GM23338 (cell line): Measurements from ENCODE around the gene CCDC122. TPM values are rescaled to one million over a fixed set of nuclear protein-coding genes. Genes with fewer than 3 reads are reported as not detected.

Experiments used
- ATAC-seq: fragments of 200-7000 bp; cut with Tn5 transposase; 3 replicates; pipeline ENCODE4 v1.9.1; 2020
- DNase-seq: peaks from one replicate; pipeline ENCODE4 v3.0.0-alpha.2; 2015; ENCODE audit warnings: low spot score
- H2AFZ ChIP-seq: fragments of 200-600 bp; sonication (generic); 2 replicates; pipeline ENCODE4 v1.8.0; 2016; ENCODE audit warnings: antibody characterized with exemption, mild to moderate bottlenecking, moderate library complexity
- H3F3A ChIP-seq: fragments of 200-600 bp; sonication (generic); replicated peaks from 2 replicates; pipeline ENCODE4 v1.8.0; 2017; ENCODE audit warnings: antibody characterized with exemption, mixed run types, low read depth
- H3K27ac ChIP-seq: fragments of 200-600 bp; sonication (generic); 2 replicates; pipeline ENCODE4 v1.6.1; 2016; ENCODE audit warnings: low read depth
- H3K27me3 ChIP-seq: fragments of 200-600 bp; sonication (generic); 2 replicates; pipeline ENCODE4 v1.8.0; 2016; ENCODE audit warnings: mild to moderate bottlenecking, mixed run types, moderate library complexity; ENCODE audit not compliant: insufficient read depth
- H3K36me3 ChIP-seq: fragments of 200-600 bp; sonication (generic); 2 replicates; pipeline ENCODE4 v1.8.0; 2016; ENCODE audit warnings: mild to moderate bottlenecking; ENCODE audit not compliant: insufficient read depth
- H3K4me1 ChIP-seq: fragments of 200-600 bp; sonication (generic); 2 replicates; pipeline ENCODE4 v1.8.0; 2016; ENCODE audit warnings: mild to moderate bottlenecking, moderate library complexity; ENCODE audit not compliant: insufficient read depth
- H3K4me2 ChIP-seq: fragments of 200-600 bp; sonication (generic); 2 replicates; pipeline ENCODE4 v1.7.1; 2017; ENCODE audit warnings: mixed run types
- H3K4me3 ChIP-seq: fragments of 200-600 bp; sonication (generic); 2 replicates; pipeline ENCODE4 v1.6.1; 2016; ENCODE audit warnings: mixed run types
- H3K79me2 ChIP-seq: fragments of 200-600 bp; sonication (generic); replicated peaks from 2 replicates; pipeline ENCODE4 v1.8.0; 2017; ENCODE audit warnings: mild to moderate bottlenecking; ENCODE audit not compliant: insufficient read depth
- H3K9me2 ChIP-seq: fragments of 200-600 bp; sonication (generic); 2 replicates; pipeline ENCODE4 v1.8.0; 2017; ENCODE audit not compliant: insufficient read depth
- H4K20me1 ChIP-seq: fragments of 200-600 bp; sonication (generic); replicated peaks from 2 replicates; pipeline ENCODE4 v1.8.0; 2017; ENCODE audit warnings: mild to moderate bottlenecking; ENCODE audit not compliant: insufficient read depth
- H3K27ac Mint-ChIP-seq: 2 replicates; pipeline ENCODE4 v1.8.0; 2020; ENCODE audit warnings: inconsistent platforms, mild to moderate bottlenecking, moderate library complexity, mixed read lengths
- H3K27me3 Mint-ChIP-seq: 3 replicates; pipeline ENCODE4 v1.8.0; 2022; ENCODE audit warnings: low read depth, mild to moderate bottlenecking, moderate library complexity, mixed read lengths, inconsistent platforms; ENCODE audit not compliant: insufficient read depth, poor library complexity
- H3K36me3 Mint-ChIP-seq: 3 replicates; pipeline ENCODE4 v1.8.0; 2021; ENCODE audit warnings: low read depth, mild to moderate bottlenecking, inconsistent platforms, moderate library complexity, mixed read lengths
- H3K4me1 Mint-ChIP-seq: 3 replicates; pipeline ENCODE4 v1.8.0; 2020; ENCODE audit warnings: mild to moderate bottlenecking, inconsistent platforms, mixed read lengths
- H3K4me3 Mint-ChIP-seq: 3 replicates; pipeline ENCODE4 v1.8.0; 2021; ENCODE audit warnings: moderate library complexity, mild to moderate bottlenecking, inconsistent platforms, mixed read lengths
- H3K9me3 Mint-ChIP-seq: 3 replicates; pipeline ENCODE4 v1.8.0; 2020; ENCODE audit warnings: moderate library complexity, mild to moderate bottlenecking, inconsistent platforms, mixed read lengths
- CREB1 ChIP-seq: fragments of 250-450 bp; sonication (Bioruptor Pico); IDR thresholded peaks from 2 replicates; pipeline ENCODE4 v1.5.0; 2020; ENCODE audit warnings: low read depth, mild to moderate bottlenecking, moderate library complexity
- ETS1 ChIP-seq: IDR thresholded peaks from 2 replicates; pipeline ENCODE4 v1.6.1; 2016; ENCODE audit warnings: antibody characterized with exemption
- EZH2 ChIP-seq: fragments of 200-600 bp; sonication (generic); IDR thresholded peaks from one replicate; pipeline ENCODE4 v1.8.0; 2017; ENCODE audit warnings: antibody characterized with exemption, mild to moderate bottlenecking, low read depth; ENCODE audit not compliant: unreplicated experiment
- JUNB ChIP-seq: IDR thresholded peaks from one replicate; pipeline ENCODE4 v1.6.1; 2016; ENCODE audit warnings: antibody characterized with exemption; ENCODE audit not compliant: unreplicated experiment
- STAT1 ChIP-seq: IDR thresholded peaks from one replicate; pipeline ENCODE4 v1.6.1; 2016; ENCODE audit warnings: antibody characterized with exemption; ENCODE audit not compliant: unreplicated experiment
- ZNF114 ChIP-seq: fragments of 250-450 bp; sonication (Bioruptor Pico); IDR thresholded peaks from 2 replicates; pipeline ENCODE4 v1.5.0; 2020; ENCODE audit warnings: mild to moderate bottlenecking, moderate library complexity
- polyA plus RNA-seq: library from polyadenylated mRNA; unstranded; fragments of >200 nt; fragmentation: Nextera tagmentation; extraction: Ambion mirVana; gene quantifications from 2 replicates; pipeline ENCODE4 v1.2.1, GENCODE V29; 2016
- total RNA-seq: library from RNA; depleted of rRNA; stranded (reverse); fragments of >200 nt; shearing (Covaris generic); gene quantifications from 2 replicates; pipeline ENCODE4 v1.2.3, GENCODE V29; 2014
- TF ChIP-seq, protein P1 (sequence below): fragments of 250-450 bp; sonication (Bioruptor Pico); IDR thresholded peaks from 2 replicates; pipeline ENCODE4 v1.5.0; 2020; ENCODE audit warnings: mild to moderate bottlenecking, moderate library complexity
- TF ChIP-seq, protein P2 (sequence below), 2 experiments: fragments of 200-600 bp in 1 of 2; sonication (generic) in 1 of 2; conservative IDR thresholded peaks; 2 replicates each; pipeline versions ENCODE4 v1.5.1 to v1.6.1; 2016 to 2017; ENCODE audit warnings: antibody characterized with exemption in 2 of 2, low read depth in 2 of 2, mild to moderate bottlenecking in 2 of 2, moderate library complexity in 1 of 2

CCDC122 gene
- total and polyA plus RNA-seq, 2 experiments from 2014 or later = 7.5 to 30.6 TPM

DNA sequence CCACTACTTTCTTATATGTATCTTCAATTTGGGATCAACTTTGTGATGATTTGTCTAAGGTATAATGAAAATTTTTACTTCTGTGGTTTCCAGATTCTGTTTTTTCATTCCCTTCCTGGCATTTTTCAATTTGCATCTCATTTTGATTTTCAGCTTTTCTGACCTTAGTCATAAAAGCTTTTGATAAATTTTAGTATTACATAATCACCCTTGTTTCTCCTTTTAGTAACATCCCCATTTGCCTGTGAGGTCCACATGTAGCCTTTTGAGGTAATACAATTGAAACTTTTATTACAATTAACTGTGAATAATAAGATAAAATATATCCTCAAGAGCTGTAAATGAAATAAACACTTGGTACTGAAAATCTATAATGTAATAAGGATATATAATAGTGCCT, 31.3 kb upstream of the CCDC122 start (continued):
- TF ChIP-seq, protein P1, sequence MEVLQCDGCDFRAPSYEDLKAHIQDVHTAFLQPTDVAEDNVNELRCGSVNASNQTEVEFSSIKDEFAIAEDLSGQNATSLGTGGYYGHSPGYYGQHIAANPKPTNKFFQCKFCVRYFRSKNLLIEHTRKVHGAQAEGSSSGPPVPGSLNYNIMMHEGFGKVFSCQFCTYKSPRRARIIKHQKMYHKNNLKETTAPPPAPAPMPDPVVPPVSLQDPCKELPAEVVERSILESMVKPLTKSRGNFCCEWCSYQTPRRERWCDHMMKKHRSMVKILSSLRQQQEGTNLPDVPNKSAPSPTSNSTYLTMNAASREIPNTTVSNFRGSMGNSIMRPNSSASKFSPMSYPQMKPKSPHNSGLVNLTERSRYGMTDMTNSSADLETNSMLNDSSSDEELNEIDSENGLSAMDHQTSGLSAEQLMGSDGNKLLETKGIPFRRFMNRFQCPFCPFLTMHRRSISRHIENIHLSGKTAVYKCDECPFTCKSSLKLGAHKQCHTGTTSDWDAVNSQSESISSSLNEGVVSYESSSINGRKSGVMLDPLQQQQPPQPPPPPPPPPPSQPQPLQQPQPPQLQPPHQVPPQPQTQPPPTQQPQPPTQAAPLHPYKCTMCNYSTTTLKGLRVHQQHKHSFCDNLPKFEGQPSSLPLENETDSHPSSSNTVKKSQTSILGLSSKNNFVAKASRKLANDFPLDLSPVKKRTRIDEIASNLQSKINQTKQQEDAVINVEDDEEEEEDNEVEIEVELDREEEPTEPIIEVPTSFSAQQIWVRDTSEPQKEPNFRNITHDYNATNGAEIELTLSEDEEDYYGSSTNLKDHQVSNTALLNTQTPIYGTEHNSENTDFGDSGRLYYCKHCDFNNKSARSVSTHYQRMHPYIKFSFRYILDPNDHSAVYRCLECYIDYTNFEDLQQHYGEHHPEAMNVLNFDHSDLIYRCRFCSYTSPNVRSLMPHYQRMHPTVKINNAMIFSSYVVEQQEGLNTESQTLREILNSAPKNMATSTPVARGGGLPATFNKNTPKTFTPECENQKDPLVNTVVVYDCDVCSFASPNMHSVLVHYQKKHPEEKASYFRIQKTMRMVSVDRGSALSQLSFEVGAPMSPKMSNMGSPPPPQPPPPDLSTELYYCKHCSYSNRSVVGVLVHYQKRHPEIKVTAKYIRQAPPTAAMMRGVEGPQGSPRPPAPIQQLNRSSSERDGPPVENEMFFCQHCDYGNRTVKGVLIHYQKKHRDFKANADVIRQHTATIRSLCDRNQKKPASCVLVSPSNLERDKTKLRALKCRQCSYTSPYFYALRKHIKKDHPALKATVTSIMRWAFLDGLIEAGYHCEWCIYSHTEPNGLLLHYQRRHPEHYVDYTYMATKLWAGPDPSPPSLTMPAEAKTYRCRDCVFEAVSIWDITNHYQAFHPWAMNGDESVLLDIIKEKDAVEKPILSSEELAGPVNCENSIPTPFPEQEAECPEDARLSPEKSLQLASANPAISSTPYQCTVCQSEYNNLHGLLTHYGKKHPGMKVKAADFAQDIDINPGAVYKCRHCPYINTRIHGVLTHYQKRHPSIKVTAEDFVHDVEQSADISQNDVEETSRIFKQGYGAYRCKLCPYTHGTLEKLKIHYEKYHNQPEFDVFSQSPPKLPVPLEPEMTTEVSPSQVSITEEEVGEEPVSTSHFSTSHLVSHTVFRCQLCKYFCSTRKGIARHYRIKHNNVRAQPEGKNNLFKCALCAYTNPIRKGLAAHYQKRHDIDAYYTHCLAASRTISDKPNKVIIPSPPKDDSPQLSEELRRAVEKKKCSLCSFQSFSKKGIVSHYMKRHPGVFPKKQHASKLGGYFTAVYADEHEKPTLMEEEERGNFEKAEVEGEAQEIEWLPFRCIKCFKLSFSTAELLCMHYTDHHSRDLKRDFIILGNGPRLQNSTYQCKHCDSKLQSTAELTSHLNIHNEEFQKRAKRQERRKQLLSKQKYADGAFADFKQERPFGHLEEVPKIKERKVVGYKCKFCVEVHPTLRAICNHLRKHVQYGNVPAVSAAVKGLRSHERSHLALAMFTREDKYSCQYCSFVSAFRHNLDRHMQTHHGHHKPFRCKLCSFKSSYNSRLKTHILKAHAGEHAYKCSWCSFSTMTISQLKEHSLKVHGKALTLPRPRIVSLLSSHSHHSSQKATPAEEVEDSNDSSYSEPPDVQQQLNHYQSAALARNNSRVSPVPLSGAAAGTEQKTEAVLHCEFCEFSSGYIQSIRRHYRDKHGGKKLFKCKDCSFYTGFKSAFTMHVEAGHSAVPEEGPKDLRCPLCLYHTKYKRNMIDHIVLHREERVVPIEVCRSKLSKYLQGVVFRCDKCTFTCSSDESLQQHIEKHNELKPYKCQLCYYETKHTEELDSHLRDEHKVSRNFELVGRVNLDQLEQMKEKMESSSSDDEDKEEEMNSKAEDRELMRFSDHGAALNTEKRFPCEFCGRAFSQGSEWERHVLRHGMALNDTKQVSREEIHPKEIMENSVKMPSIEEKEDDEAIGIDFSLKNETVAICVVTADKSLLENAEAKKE = no peak
- no peak for TF ChIP-seq CREB1
- TF ChIP-seq JUNB = no peak
- TF ChIP-seq STAT1 = no peak
- TF ChIP-seq EZH2 = no peak
- no peak for TF ChIP-seq ETS1
- TF ChIP-seq ZNF114 (CRISPR knock-in tag) = no peak

DNA sequence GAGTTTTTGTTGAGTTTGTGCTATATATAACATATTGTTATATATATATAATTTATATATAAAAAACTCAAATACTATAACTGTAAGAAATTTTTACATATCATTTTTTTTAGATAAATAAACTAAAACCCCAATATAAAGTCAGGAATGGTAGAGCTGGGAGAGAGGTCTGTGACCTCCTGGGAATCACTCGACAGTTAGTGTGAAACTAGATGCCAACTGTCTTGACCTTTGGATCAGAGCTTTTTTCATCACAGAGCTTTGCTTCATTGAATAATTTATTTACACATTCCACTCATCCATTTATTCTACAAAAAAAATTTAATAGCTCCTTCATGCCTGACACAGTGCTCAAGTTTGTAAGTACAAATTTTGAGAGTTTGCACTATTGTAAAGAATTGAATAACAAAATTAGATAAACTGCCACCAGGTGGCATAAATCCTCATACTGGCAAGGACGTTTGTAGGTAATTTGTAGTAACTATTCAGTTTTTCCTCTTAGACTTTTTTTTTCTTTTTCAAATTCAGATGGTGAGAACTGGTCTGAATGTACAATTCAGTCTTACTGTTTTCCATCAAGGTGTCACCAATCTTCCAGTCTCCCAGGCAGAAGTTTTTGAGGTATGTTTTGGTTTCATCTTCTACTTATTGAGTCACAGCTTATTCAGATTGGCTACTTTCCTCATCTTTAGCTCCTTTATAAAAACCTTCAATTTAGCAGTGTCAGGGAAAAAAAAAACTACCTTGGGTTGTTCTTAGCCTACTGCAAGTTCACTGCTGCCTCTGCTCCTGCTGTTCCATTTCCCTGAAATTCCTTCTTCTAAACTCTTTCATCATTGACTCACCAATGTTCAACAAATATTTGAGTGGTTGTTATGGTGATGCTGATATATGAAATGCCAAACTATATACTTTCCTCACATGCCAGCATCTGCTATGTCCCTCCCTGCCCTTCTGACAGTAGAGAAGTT, 28.9 kb upstream of the CCDC122 start:
- no peaks in the 10 kb centered on the region for H3K4me1 ChIP-seq
- DNase-seq (peak; percentile 60), ATAC-seq (no peak)
- Mint-ChIP-seq H3K4me1 (no peaks in the 10 kb centered on the region), H3K4me3 (no peak overlapping the region), H3K27me3 (no peaks in the 10 kb centered on the region), H3K9me3 (no peaks in the 10 kb centered on the region), H3K27ac (no peak overlapping the region), H3K36me3 (no peaks in the 10 kb centered on the region)
- H3K36me3 ChIP-seq = no peaks in the 10 kb centered on the region
- no peaks in the 10 kb centered on the region for H4K20me1 ChIP-seq
- H3K27ac ChIP-seq = no peak overlapping the region
- no peak for TF ChIP-seq ETS1
- TF ChIP-seq, protein P2, sequence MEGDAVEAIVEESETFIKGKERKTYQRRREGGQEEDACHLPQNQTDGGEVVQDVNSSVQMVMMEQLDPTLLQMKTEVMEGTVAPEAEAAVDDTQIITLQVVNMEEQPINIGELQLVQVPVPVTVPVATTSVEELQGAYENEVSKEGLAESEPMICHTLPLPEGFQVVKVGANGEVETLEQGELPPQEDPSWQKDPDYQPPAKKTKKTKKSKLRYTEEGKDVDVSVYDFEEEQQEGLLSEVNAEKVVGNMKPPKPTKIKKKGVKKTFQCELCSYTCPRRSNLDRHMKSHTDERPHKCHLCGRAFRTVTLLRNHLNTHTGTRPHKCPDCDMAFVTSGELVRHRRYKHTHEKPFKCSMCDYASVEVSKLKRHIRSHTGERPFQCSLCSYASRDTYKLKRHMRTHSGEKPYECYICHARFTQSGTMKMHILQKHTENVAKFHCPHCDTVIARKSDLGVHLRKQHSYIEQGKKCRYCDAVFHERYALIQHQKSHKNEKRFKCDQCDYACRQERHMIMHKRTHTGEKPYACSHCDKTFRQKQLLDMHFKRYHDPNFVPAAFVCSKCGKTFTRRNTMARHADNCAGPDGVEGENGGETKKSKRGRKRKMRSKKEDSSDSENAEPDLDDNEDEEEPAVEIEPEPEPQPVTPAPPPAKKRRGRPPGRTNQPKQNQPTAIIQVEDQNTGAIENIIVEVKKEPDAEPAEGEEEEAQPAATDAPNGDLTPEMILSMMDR (conservative IDR thresholded peaks at IDR 0.05; ENCODE audit: low read depth in 2 of 2) = peak; percentile 51 to 74
- H3K4me2 ChIP-seq = no peak overlapping the region
- no peaks in the 10 kb centered on the region for H3K79me2 ChIP-seq
- H3K27me3 ChIP-seq = no peaks in the 10 kb centered on the region
- H3K9me2 ChIP-seq = no peaks in the 10 kb centered on the region
- H2AFZ ChIP-seq = no peak overlapping the region
- H3F3A ChIP-seq = no peaks in the 10 kb centered on the region
- no peak overlapping the region for H3K4me3 ChIP-seq
